Neural cell (in vitro differentiated cells): ENCODE measurements around the gene DTX1.

ENCODE experiments used
- EP300 ChIP-seq: fragments of 450-650 bp; conservative IDR thresholded peaks from 2 replicates; pipeline ENCODE4 v1.6.1; 2014; ENCODE audit warnings: antibody characterized with exemption, mild to moderate bottlenecking, moderate library complexity; ENCODE audit not compliant: poor library complexity, severe bottlenecking
- EZH2 ChIP-seq: fragments of 200-600, 300-800 bp; shearing (Covaris generic), sonication (generic); IDR thresholded peaks from 2 replicates; pipeline ENCODE4 v1.6.1; 2014; ENCODE audit warnings: antibody characterized with exemption, low read length, borderline replicate concordance, mild to moderate bottlenecking; ENCODE audit not compliant: insufficient read depth, poor library complexity, severe bottlenecking
- MXI1 ChIP-seq: fragments of 450-650 bp; conservative IDR thresholded peaks from 2 replicates; pipeline ENCODE4 v1.6.1; 2014; ENCODE audit warnings: antibody characterized with exemption, mild to moderate bottlenecking; ENCODE audit not compliant: poor library complexity, severe bottlenecking
- POLR2AphosphoS5 ChIP-seq: IDR thresholded peaks from 2 replicates; pipeline ENCODE4 v1.6.1; 2012
- RAD21 ChIP-seq: fragments of 450-650 bp; conservative IDR thresholded peaks from 2 replicates; pipeline ENCODE4 v1.6.1; 2014; ENCODE audit warnings: antibody characterized with exemption, mild to moderate bottlenecking, moderate library complexity
- TF ChIP-seq, protein P1 (sequence below): fragments of 450-650 bp; IDR thresholded peaks from 2 replicates; pipeline ENCODE4 v1.5.1; 2014; ENCODE audit warnings: antibody characterized with exemption, mild to moderate bottlenecking, moderate library complexity; ENCODE audit not compliant: poor library complexity, severe bottlenecking
- TF ChIP-seq, protein P2 (sequence below): IDR thresholded peaks from 2 replicates; pipeline ENCODE4 v1.6.1; 2012; ENCODE audit warnings: borderline replicate concordance

DNA sequence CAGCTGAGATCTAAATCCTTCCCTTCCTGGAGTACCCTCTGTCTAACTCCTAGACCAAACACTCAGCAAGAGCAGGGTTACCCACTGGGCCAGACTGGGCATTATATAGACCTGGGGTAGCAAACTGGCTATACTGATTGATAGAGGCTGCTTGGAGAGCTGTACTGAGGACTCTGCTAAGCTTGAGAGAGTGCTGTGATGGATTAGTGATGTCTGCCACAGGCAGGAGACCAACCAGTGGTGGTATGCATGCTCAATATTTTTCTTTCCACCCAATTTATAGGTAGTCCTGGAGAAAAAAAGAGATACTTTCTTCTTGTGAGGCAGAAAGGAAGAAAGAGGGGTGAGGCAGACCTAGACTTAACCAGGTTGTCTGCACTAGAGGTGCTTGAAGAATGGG, 33.3 kb downstream of the DTX1 start:
- TF ChIP-seq, protein P1, sequence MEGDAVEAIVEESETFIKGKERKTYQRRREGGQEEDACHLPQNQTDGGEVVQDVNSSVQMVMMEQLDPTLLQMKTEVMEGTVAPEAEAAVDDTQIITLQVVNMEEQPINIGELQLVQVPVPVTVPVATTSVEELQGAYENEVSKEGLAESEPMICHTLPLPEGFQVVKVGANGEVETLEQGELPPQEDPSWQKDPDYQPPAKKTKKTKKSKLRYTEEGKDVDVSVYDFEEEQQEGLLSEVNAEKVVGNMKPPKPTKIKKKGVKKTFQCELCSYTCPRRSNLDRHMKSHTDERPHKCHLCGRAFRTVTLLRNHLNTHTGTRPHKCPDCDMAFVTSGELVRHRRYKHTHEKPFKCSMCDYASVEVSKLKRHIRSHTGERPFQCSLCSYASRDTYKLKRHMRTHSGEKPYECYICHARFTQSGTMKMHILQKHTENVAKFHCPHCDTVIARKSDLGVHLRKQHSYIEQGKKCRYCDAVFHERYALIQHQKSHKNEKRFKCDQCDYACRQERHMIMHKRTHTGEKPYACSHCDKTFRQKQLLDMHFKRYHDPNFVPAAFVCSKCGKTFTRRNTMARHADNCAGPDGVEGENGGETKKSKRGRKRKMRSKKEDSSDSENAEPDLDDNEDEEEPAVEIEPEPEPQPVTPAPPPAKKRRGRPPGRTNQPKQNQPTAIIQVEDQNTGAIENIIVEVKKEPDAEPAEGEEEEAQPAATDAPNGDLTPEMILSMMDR: no peak
- TF ChIP-seq EP300 (no peak), POLR2AphosphoS5 (no peak), EZH2 (no peak), MXI1 (no peak), RAD21 (no peak)
- TF ChIP-seq, protein P2, sequence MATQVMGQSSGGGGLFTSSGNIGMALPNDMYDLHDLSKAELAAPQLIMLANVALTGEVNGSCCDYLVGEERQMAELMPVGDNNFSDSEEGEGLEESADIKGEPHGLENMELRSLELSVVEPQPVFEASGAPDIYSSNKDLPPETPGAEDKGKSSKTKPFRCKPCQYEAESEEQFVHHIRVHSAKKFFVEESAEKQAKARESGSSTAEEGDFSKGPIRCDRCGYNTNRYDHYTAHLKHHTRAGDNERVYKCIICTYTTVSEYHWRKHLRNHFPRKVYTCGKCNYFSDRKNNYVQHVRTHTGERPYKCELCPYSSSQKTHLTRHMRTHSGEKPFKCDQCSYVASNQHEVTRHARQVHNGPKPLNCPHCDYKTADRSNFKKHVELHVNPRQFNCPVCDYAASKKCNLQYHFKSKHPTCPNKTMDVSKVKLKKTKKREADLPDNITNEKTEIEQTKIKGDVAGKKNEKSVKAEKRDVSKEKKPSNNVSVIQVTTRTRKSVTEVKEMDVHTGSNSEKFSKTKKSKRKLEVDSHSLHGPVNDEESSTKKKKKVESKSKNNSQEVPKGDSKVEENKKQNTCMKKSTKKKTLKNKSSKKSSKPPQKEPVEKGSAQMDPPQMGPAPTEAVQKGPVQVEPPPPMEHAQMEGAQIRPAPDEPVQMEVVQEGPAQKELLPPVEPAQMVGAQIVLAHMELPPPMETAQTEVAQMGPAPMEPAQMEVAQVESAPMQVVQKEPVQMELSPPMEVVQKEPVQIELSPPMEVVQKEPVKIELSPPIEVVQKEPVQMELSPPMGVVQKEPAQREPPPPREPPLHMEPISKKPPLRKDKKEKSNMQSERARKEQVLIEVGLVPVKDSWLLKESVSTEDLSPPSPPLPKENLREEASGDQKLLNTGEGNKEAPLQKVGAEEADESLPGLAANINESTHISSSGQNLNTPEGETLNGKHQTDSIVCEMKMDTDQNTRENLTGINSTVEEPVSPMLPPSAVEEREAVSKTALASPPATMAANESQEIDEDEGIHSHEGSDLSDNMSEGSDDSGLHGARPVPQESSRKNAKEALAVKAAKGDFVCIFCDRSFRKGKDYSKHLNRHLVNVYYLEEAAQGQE: no peak
